ENCODE measurements around the gene ITGB8. TPM values are rescaled to one million over a fixed set of nuclear protein-coding genes. Genes with fewer than 3 reads are reported as not detected.

Gene ITGB8
- polyA plus RNA-seq, 1 donor from 2014 or later = 12.2 TPM

DNA sequence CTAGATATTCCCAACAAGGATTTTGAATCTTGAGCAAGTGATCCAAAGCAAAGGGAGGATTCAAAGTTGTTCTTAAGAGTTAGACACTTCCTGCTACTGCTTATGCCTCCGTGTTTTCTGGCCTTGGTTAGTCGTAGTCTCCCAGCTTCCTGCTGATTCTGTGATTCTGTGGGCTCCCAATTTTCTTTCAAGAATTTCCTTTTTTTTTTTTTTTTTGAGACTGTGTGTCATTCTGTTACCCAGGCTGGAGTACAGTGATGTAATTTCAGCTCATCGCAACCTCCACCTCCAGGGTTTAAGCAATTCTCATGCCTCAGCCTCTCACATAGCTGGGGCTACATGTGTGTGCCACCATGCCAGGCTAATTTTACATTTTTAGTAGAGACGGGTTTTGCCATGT, 4.4 kb upstream of the ITGB8 start:
- H3K4me3 ChIP-seq (ENCODE audit: low read length) = no peak overlapping the region
- H3K4me2 ChIP-seq (ENCODE audit: low read length) = no peak overlapping the region
- no peak overlapping the region for H2AFZ ChIP-seq (ENCODE audit: low read depth, low read length)
- no peak overlapping the region for H3K9ac ChIP-seq (ENCODE audit: low read length)
- no peak for TF ChIP-seq POLR2AphosphoS5 (IDR thresholded peaks at IDR 0.05)
- TF ChIP-seq EP300 (conservative IDR thresholded peaks at IDR 0.05; ENCODE audit: poor library complexity, severe bottlenecking) = no peak
- no peak for TF ChIP-seq SMC3 (conservative IDR thresholded peaks at IDR 0.05; ENCODE audit: poor library complexity)
- no peak for TF ChIP-seq EZH2 (IDR thresholded peaks at IDR 0.05; ENCODE audit: borderline replicate concordance, insufficient read depth, low read length, poor library complexity, severe bottlenecking)
- TF ChIP-seq MXI1 (conservative IDR thresholded peaks at IDR 0.05; ENCODE audit: poor library complexity, severe bottlenecking) = no peak
- no peak for TF ChIP-seq RAD21 (conservative IDR thresholded peaks at IDR 0.05)
- TF ChIP-seq TAF1 (IDR thresholded peaks at IDR 0.05; ENCODE audit: low read depth) = no peak
- TF ChIP-seq, protein P1, sequence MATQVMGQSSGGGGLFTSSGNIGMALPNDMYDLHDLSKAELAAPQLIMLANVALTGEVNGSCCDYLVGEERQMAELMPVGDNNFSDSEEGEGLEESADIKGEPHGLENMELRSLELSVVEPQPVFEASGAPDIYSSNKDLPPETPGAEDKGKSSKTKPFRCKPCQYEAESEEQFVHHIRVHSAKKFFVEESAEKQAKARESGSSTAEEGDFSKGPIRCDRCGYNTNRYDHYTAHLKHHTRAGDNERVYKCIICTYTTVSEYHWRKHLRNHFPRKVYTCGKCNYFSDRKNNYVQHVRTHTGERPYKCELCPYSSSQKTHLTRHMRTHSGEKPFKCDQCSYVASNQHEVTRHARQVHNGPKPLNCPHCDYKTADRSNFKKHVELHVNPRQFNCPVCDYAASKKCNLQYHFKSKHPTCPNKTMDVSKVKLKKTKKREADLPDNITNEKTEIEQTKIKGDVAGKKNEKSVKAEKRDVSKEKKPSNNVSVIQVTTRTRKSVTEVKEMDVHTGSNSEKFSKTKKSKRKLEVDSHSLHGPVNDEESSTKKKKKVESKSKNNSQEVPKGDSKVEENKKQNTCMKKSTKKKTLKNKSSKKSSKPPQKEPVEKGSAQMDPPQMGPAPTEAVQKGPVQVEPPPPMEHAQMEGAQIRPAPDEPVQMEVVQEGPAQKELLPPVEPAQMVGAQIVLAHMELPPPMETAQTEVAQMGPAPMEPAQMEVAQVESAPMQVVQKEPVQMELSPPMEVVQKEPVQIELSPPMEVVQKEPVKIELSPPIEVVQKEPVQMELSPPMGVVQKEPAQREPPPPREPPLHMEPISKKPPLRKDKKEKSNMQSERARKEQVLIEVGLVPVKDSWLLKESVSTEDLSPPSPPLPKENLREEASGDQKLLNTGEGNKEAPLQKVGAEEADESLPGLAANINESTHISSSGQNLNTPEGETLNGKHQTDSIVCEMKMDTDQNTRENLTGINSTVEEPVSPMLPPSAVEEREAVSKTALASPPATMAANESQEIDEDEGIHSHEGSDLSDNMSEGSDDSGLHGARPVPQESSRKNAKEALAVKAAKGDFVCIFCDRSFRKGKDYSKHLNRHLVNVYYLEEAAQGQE (IDR thresholded peaks at IDR 0.05; ENCODE audit: borderline replicate concordance) = no peak
- TF ChIP-seq, protein P2, sequence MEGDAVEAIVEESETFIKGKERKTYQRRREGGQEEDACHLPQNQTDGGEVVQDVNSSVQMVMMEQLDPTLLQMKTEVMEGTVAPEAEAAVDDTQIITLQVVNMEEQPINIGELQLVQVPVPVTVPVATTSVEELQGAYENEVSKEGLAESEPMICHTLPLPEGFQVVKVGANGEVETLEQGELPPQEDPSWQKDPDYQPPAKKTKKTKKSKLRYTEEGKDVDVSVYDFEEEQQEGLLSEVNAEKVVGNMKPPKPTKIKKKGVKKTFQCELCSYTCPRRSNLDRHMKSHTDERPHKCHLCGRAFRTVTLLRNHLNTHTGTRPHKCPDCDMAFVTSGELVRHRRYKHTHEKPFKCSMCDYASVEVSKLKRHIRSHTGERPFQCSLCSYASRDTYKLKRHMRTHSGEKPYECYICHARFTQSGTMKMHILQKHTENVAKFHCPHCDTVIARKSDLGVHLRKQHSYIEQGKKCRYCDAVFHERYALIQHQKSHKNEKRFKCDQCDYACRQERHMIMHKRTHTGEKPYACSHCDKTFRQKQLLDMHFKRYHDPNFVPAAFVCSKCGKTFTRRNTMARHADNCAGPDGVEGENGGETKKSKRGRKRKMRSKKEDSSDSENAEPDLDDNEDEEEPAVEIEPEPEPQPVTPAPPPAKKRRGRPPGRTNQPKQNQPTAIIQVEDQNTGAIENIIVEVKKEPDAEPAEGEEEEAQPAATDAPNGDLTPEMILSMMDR (IDR thresholded peaks at IDR 0.05; ENCODE audit: poor library complexity, severe bottlenecking) = no peak
- H3K79me2 ChIP-seq (replicated peaks; ENCODE audit: insufficient read depth, low read length) = no peaks in the 10 kb centered on the region
- H3K9me3 ChIP-seq (ENCODE audit: low read length) = no peaks in the 10 kb centered on the region
- no peak overlapping the region for H3K27ac ChIP-seq (ENCODE audit: low read length)
- no peaks in the 10 kb centered on the region for H3K27me3 ChIP-seq (ENCODE audit: insufficient read depth, low read depth, low read length)
- H3K36me3 ChIP-seq (ENCODE audit: insufficient read depth, low read length) = no peaks in the 10 kb centered on the region
- H3K9me2 ChIP-seq (ENCODE audit: insufficient read depth, low read length) = no peaks in the 10 kb centered on the region
- H3F3A ChIP-seq (ENCODE audit: insufficient read depth, low read length, poor library complexity, severe bottlenecking) = peaks cover 4% of the 10 kb centered on the region
- H4K20me1 ChIP-seq (ENCODE audit: insufficient read depth) = no peaks in the 10 kb centered on the region

DNA sequence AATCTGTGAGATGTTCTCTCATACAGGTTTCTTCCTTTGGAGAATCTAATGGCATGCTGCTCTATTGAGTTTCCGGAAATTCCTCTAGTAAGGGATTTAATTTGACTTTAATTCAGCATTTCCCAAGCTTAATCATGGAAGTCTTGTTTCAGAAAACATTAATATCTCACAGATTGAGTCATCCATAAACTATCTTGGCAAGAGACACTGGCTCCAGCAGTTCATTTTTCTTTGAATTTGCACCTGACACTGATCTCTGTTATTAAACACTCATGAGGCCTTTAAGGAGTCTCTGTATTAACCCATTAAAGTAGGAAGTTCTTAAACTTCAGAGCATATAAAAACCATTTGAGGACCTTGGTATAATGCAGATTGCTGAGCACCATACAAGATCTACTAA, 3.6 kb upstream of the ITGB8 start:
- Histone ChIP-seq H3K9me2 (ENCODE audit: insufficient read depth, low read length) (no peaks in the 10 kb centered on the region), H3K4me3 (ENCODE audit: low read length) (no peak overlapping the region), H3K9me3 (ENCODE audit: low read length) (no peaks in the 10 kb centered on the region), H3K4me2 (ENCODE audit: low read length) (no peak overlapping the region), H3F3A (ENCODE audit: insufficient read depth, low read length, poor library complexity, severe bottlenecking) (peaks cover 4% of the 10 kb centered on the region), H3K27me3 (ENCODE audit: insufficient read depth, low read depth, low read length) (peaks cover 4% of the 10 kb centered on the region), H3K9ac (ENCODE audit: low read length) (no peak overlapping the region), H3K27ac (ENCODE audit: low read length) (no peak overlapping the region), H4K20me1 (ENCODE audit: insufficient read depth) (no peaks in the 10 kb centered on the region), H2AFZ (ENCODE audit: low read depth, low read length) (no peak overlapping the region), H3K79me2 (replicated peaks; ENCODE audit: insufficient read depth, low read length) (peaks cover 5% of the 10 kb centered on the region), H3K36me3 (ENCODE audit: insufficient read depth, low read length) (no peaks in the 10 kb centered on the region)
- TF ChIP-seq TAF1 (IDR thresholded peaks at IDR 0.05; ENCODE audit: low read depth) (no peak), EZH2 (IDR thresholded peaks at IDR 0.05; ENCODE audit: borderline replicate concordance, insufficient read depth, low read length, poor library complexity, severe bottlenecking) (no peak), MXI1 (conservative IDR thresholded peaks at IDR 0.05; ENCODE audit: poor library complexity, severe bottlenecking) (no peak), RAD21 (conservative IDR thresholded peaks at IDR 0.05) (no peak), EP300 (conservative IDR thresholded peaks at IDR 0.05; ENCODE audit: poor library complexity, severe bottlenecking) (no peak), POLR2AphosphoS5 (IDR thresholded peaks at IDR 0.05) (no peak), SMC3 (conservative IDR thresholded peaks at IDR 0.05; ENCODE audit: poor library complexity) (no peak)
- TF ChIP-seq, protein P2 (IDR thresholded peaks at IDR 0.05; ENCODE audit: poor library complexity, severe bottlenecking) = no peak
- TF ChIP-seq, protein P1 (IDR thresholded peaks at IDR 0.05; ENCODE audit: borderline replicate concordance) = no peak
